Measurements from ENCODE around the gene APOA4. TPM values are rescaled to one million over a fixed set of nuclear protein-coding genes. Genes with fewer than 3 reads are reported as not detected.

The APOA4 gene
- total and polyA plus RNA-seq, 2 of the 13 experiments (the other 11 are each of a cell fraction or from before 2014, with no cell fraction given), result 3.8 to 7.2 TPM

GRCh38 chr11:116826751-116827431 lies 3.8 kb upstream of the APOA4 start (continued):
- TF ChIP-seq HNRNPLL (IDR thresholded peaks at IDR 0.05; ENCODE audit: low read depth, low read length, poor library complexity, severe bottlenecking) (no peak), NCOA1 (CRISPR knock-in tag; IDR thresholded peaks at IDR 0.05) (peak; percentile 91), ZNF552 (CRISPR knock-in tag; IDR thresholded peaks at IDR 0.05; ENCODE audit: borderline replicate concordance) (no peak), ZNF639 (CRISPR knock-in tag; conservative IDR thresholded peaks at IDR 0.05) (no peak), U2AF2 (IDR thresholded peaks at IDR 0.05; ENCODE audit: low read depth, low read length) (no peak), CERS6 (CRISPR knock-in tag; IDR thresholded peaks at IDR 0.05) (no peak), NFYC (CRISPR knock-in tag; IDR thresholded peaks at IDR 0.05) (peak; percentile 57), ZNF101 (CRISPR knock-in tag; IDR thresholded peaks at IDR 0.05; ENCODE audit: borderline replicate concordance, low read depth) (no peak), ZNF576 (CRISPR knock-in tag; IDR thresholded peaks at IDR 0.05) (no peak), REL (CRISPR knock-in tag; conservative IDR thresholded peaks at IDR 0.05) (peak; percentile 69; the same call in 1 of the 2 replicates), ZNF12 (CRISPR knock-in tag; IDR thresholded peaks at IDR 0.05) (no peak), GTF2F1 (IDR thresholded peaks at IDR 0.05; ENCODE audit: low read length) (no peak), ZNF326 (CRISPR knock-in tag; IDR thresholded peaks at IDR 0.05; ENCODE audit: borderline replicate concordance) (no peak), MTA1 (CRISPR knock-in tag; IDR thresholded peaks at IDR 0.05; ENCODE audit: borderline replicate concordance) (peak; percentile 81; the same call in 1 of the 2 replicates), ZSCAN21 (CRISPR knock-in tag; IDR thresholded peaks at IDR 0.05; ENCODE audit: borderline replicate concordance) (peak; percentile 93; the same call in 1 of the 2 replicates), ZNF333 (CRISPR knock-in tag; IDR thresholded peaks at IDR 0.05; ENCODE audit: borderline replicate concordance) (peak; percentile 24; the same call in 1 of the 2 replicates), SAP130 (CRISPR knock-in tag; IDR thresholded peaks at IDR 0.05; ENCODE audit: low read depth) (peak; percentile 89), ZFX (CRISPR knock-in tag; IDR thresholded peaks at IDR 0.05; ENCODE audit: low read depth) (peak; percentile 91), BORCS8-MEF2B (CRISPR knock-in tag; IDR thresholded peaks at IDR 0.05) (no peak), ZNF350 (CRISPR knock-in tag; IDR thresholded peaks at IDR 0.05; ENCODE audit: borderline replicate concordance, low read depth) (peak; percentile 90), ZNF496 (CRISPR knock-in tag; IDR thresholded peaks at IDR 0.05; ENCODE audit: insufficient replicate concordance) (no peak), ZNF207 (IDR thresholded peaks at IDR 0.05; ENCODE audit: borderline replicate concordance) (no peak), SRSF1 (optimal IDR thresholded peaks at IDR 0.05; ENCODE audit: low read depth, low read length) (no peak), ELF1 (CRISPR knock-in tag; IDR thresholded peaks at IDR 0.05) (peak; percentile 60), ZNF784 (CRISPR knock-in tag; IDR thresholded peaks at IDR 0.05; ENCODE audit: borderline replicate concordance) (peak; percentile 43; the same call in 1 of the 2 replicates)

Data from HepG2 (cell line).